Inferior parietal cortex (tissue), 1 donor: ENCODE results near the gene CHAF1A.

Source experiments
- DNase-seq: peaks from one replicate; pipeline ENCODE4 v3.0.0-alpha.2; 2016; ENCODE audit errors: extremely low spot score

CHAF1A gene

DNA sequence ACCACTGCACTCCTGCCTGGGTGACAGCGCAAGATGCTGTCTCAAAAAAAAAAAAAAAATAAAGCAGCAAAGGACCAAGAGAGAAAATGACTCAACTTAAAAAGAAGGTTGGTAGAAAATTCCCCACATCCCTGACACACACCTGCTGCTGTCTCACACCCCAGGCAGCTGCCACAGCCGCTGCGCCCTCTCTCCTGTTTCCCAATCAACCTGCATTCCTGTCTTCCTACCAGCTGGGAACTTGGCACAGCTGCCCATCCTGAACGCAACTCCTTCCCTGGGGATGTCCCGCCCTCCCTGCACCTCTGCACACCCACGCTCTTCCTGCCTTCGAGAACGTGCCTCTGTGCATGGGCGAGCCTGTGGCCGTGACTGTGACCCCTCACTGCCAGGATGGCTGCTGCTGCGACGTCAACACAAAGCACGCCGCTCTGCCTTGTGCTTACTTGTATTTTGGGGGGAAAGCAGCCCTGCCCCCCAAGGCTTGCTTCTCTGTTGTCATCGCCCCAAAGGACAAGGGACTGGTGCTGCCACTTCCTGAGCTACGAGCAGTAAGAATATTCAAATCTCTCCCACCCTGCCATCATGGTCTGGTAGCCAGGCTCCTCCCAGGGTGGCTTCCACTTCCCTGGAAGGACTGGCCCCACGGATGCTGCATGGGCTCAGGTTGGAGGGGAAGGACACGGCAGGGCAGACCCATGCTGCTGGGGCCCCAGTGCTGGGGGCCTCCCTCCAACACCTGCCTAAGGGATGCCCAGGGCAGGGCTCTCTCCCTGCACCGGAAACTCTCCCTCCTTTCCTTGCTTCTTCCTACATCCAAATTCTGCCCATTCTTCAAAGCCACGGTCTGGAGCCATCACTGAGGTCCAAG is 22.8 kb upstream of the CHAF1A start:
- DNase-seq = no peak

GRCh38 chr19:4380254-4380727 is 22.1 kb upstream of the CHAF1A start:
- DNase-seq = no peak

DNA sequence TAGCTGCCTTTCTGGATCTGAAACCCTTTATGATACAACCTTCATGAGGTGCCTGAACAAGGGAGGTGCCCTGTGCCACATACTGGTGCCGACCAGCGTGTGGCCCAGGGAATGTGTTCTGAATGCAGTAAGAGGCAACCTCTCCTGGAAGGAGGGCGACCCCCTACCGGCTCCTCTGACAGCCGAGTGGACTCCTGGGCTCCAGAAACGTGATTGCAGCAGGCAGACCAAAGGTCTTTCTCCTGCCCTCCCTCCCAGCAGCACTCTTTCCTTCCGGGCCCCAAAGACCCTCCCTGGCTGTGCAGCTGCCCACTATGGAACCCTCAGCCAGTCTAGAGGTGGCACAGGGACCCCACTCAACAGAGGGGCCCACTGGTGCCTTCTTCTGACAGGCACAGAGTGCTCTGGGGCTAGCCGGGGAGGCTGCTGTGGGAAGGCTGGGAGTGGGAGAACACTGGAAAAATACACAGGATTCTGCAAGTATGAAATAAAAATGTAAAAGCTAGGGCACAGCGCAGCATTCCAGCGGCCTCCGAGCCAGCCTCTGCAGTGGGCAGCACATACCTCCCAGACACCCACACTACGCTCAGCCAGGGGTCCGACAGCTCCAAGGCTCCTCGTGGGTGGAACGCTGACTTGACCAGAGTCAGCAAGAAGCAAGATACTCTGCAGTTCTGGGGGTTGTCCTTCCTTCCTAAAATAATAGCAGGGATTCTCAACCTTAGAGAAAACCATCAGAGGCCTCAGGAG is 17.0 kb upstream of the CHAF1A start:
- DNase-seq = no peak

DNA sequence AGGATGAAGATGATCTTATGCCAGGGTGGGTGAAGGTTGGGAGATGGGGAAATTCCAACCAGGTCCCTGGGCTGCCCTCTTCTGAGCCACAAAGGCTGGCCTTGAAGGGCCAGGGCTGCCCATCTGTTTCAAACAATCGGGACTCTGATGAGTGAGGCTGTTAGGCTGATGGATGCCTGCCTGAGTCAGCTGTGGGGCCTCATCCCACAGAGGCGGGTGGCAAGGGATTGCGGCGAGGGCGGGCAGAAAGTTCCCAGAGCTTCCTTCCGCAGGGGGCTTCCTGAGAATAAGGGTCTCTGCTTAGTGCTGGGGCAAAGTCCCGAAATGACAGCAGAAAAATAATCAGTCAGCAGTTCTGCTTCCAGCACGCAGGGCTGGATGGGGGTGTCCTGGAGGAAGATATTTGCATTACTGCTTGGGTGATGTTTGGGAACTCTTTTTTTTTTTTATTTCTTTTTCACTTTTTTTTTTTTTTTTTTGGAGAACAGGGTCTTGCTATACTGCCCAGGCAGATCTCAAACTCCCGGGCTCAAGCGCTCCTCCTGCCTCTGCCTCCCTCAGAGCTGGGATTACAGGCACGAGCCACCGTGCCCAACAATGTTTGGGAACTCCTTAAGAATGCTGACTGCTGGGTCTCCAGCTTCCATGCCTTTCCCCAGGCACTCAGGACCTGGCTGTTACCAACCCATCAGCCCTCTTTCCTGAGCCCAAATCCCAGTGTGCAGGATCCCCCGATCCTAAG is 16.2 kb upstream of the CHAF1A start:
- DNase-seq = peak; percentile 62

GRCh38 chr19:4388337-4389063 is 13.9 kb upstream of the CHAF1A start:
- no peak for DNase-seq

- no peak for DNase-seq
These were observed 13.4 kb upstream of the CHAF1A start for GRCh38 chr19:4389064-4389375.

GRCh38 chr19:4389511-4390016 is 12.9 kb upstream of the CHAF1A start:
- no peak for DNase-seq

DNA sequence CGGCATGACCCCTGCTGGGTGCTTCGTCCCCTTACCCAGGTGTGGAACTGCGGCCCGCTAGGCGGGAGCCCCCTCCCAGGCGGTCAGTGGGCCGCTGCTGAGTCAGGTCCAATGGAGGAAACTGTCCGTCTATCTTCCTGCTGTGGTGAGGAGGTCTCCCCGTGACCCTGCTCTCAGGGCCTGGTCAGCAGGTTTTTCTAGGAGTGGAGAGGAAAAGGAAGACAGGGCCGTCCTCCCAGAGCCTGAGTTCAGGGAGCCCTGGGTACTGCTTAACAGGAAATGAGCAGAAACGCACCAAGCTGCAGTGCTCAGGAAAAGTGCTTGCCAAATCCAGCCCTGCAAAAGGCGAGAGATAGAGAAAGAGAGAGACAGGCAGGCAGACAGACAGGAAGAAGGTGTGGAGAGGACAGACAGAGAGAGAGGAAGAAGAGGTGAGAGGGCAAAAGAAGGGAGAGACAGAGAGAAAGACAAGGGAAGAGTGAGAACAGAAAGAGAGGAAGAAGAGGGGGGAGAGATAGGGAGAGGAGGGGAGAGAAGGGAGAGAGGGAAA is 12.3 kb upstream of the CHAF1A start:
- DNase-seq = no peak

GRCh38 chr19:4390567-4391305 is 11.7 kb upstream of the CHAF1A start:
- no peak for DNase-seq

GRCh38 chr19:4391306-4391693 is 11.1 kb upstream of the CHAF1A start:
- no peak for DNase-seq

DNA sequence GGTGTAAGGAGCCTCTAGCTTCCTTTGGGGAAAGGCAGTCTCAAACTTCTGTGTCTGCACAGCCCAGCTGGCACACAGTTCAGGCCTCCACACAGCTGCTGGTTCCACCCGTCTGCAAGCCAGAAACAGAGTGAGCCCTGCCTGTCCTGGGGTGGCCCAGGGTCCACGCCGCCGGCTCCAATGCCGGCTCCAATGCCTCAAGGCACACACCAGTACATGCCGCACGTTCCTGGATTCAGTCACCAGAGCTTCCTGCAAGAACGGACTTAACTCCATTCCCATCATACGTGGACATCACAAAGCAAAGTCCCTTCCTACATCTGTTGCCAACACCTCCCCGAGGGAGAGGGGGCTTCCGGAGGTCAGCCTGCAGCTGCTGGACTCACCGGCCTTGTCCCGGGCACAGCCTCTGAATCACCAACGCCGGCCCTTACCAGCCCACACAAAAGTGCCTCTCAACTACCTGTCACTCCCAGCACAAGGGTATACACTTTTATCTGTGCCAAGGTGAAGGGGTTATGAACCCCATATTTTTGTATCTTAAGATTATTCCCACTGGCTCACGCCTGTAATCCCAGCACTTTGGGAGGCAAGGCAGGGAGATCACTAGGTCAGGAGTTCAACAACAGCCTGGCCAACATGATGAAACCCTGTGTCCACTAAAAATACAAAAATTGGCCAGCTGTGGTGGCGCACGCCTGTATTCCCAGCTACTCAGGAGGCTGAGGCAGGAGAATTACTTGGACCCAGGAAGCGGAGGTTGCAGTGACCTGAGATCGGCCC is 10.5 kb upstream of the CHAF1A start:
- no peak for DNase-seq

DNA sequence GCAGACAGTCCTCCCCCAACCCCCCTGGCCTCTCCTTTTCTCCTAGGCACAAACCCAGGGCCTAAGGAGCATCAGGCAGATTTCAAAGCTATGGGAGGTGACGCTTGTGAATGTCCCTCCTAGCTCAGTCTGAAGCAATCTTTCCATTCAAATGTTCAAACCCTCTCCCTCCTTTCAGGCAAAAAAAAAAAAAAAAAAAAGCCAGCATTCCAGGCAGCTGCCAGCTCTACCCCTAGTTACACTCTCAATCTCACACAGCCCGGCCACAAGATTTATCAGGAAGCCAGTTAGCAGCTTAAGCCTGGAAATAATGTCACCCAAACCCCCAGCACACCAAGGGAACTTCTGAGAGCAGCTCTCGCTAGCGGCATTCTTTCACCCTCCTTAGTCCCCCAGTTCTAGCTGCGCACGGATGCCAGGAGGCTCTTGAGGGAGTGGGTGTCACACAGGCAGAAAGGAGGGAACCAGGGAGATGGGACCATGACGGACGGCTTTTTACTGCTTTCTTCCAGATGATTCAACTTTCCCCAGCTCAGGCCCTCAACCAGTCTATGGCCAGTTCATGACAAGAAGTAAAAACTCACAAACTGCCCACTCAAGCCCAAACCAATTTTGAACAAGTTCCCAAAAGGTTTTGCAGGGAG is 8.4 kb upstream of the CHAF1A start:
- no peak for DNase-seq

GRCh38 chr19:4396949-4397783 is 5.3 kb upstream of the CHAF1A start:
- DNase-seq = no peak

DNA sequence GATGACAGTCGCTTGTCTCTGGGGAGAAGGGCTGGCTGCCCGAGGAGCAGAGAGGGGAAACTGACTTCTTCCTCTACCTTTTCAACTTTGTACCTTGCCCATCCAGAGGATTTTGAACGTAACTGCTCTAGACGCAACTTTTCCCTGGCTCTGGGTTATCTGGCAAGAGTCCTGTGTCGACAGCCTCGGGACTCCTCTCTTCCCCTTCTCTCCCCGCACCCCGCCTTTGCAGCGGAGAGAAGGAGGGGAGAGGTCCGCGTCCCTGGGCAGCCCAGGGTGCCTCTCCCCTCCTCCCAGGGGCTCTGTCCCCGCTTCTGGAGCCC is 2.7 kb upstream of the CHAF1A start:
- DNase-seq = no peak

GRCh38 chr19:4400135-4400936 is 2.1 kb upstream of the CHAF1A start, which contains the start of gene SH3GL1:
Gene SH3GL1, minus strand, starts transcription at chr19:4400547. Its CDS starts 179 bp downstream, at chr19:4400368.
- peak; percentile 95 for DNase-seq

DNA sequence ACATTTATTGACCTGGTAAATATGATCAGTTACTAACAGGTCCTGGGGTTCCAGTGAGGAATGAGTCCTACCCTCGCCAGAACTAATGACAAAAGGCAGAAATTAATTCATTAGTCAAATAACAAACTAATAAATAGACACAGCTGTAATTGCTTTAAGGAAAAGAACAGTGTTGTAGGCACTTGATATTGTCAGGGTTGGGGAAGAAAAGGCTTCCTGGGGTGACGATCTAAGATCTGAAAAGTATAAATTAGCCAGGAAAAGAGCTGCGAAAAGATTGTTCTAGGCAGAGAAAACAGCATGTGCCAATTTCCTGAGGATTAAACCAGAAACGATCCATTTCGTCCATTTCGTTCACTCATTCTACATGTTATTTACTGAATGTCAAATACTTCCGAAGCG is 670 bp upstream of the CHAF1A start:
- no peak for DNase-seq

- DNase-seq = no peak
These were observed 743 bp downstream of the CHAF1A start for GRCh38 chr19:4403005-4403761.
